ENCODE measurements around the gene PIGZ.
A peak's percentile ranks its signal among the peaks of the same experiment; 100 is the strongest.

PIGZ gene

DNA sequence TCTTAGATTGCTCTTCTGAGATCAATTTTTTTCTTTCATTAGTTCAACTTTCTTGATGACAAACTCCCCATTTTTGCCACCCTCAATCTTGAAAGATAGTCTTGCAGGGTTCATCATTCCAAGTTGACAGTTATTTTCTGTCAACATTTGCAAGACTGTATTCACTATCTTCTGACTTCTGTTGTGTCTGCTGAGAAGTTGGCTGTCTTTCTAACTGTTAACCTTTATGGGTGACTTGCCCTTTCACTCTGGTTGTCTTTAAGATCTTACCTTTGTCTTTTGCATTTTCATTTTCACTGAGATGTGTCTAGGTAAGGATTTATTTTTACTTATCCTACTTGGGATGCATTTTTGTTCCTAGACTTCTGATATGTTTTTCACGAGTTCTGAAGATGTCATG lies 14.6 kb upstream of the PIGZ start:
- DNase-seq (ENCODE audit: low spot score): no peak

DNA sequence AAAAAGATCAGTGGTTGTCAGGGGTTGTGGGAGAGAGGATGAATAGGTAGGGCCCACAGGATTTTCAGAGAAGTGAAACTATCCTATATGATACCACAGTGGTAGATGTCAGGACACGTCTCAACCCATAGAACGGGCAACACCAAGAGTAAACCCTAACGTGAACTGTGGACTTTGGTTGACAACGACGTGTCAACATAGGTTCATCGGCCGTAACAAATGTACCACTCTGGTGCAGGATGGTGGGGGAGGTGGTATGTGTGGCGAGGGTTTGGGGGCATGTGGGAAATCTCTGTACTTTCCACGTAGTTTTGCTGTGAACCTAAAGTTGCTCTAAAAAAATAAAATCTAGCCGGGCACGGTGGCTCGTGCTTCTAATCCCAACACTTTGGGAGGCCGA lies 13.0 kb upstream of the PIGZ start:
- no peak for DNase-seq (ENCODE audit: low spot score)

DNA sequence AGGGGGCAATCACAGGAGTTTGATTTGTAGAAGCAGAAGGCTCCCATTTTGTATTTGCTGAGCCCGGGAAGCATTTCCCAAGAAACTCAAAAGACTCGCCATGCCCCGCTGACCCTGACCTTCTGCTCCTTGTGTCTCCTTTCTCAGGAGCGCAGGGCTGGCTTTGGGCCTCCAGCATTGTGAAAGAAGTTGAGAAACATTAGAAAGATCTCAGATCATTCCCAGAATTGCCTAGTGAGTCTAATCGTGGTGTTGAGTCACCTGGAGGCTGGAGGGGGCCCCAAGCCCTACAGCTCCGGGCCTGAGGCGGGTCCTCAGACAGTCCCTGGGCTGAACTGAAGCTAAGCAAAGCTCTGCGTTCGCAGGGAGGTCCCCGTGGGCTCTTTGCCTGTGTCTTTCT lies 10.9 kb upstream of the PIGZ start:
- peak; percentile 60 for DNase-seq (ENCODE audit: low spot score)

DNA sequence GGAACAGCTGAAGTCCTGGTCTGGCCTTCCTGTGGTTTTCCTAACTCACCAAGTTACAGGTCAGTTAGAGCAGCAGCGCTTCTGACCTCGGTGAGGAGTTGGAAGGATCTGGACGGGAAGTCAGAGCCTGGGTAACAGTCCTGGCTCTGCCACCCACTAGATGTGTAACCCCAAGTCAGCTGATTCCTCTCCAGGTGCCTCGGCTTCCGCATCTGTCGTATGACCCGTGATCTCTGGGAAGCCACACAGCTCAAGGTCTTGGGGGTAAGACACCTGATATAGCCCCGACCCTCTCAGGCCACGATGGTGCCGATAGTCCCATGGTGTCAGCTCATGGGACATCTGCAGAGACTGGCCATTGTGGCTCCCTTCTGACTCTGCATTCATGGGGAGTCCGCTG lies 8.3 kb upstream of the PIGZ start:
- DNase-seq (ENCODE audit: low spot score): no peak

DNA sequence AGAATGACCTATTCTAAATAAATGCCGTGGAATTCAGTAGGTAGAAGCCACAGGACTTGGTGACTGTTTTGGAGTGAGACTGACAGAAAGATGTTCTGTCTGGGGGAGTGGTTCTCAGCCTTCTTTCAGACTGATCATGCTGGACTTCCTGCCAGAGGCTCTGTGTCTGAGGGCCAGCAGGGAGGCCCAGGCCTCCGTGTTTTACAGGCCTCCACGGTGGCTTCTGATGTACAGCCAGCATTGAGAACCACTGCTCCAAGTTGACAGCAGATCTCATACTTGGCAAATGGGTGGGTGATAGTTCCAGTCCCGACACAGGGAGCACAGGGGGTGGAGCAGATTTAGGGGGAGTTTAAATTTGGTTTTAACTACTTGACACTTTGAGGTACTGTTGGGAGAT lies 6.7 kb upstream of the PIGZ start:
- no peak for DNase-seq (ENCODE audit: low spot score)

DNA sequence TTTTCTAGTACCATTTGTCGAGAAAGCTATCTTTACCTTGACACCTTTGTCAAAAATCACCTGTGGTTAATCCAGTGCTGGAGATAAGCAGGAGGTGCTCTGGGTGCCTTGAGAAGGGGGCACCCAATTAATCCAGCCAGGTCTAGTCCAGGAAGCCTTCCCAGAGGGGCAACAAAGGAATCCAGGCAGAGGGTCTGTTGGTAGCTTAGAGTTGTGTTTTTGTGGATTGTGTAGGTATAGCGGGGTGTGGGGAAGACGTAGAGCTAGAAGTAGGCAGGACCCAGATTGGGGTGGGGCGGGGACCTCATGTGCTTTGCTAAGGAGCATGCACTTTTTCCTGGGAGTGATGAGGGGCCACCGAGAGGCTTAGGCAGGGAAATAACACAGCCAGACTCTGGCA lies 6.0 kb upstream of the PIGZ start:
- DNase-seq (ENCODE audit: low spot score): no peak

DNA sequence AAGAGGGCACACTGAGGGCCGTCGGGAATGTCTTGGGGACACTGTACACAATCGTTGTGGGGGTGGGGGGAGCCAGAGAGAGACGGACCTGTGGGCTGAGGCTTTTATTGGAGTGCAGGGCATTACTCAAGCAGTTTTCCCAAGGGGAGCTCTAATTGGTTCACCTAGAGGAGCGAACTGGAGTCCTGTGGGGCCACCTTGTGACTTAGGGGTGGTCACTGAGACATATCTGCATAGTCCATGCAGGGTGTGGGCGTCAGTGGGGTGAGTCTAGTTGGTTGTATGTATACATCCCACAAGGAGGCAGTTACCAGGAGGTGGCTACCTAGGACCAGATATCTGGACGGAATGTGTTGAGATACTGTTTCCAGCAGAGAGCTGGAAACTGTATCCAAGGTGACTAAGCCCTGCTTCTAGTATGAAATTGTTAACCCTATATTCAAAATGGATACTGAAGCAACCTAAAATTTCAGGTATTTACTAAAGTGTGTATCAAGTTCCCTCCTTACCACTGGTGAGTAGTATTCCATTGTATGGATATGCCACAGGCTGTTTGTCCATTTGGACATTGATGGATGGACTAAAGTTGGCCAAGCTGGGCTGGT lies 2.6 kb upstream of the PIGZ start:
- no peak for DNase-seq (ENCODE audit: low spot score)

DNA sequence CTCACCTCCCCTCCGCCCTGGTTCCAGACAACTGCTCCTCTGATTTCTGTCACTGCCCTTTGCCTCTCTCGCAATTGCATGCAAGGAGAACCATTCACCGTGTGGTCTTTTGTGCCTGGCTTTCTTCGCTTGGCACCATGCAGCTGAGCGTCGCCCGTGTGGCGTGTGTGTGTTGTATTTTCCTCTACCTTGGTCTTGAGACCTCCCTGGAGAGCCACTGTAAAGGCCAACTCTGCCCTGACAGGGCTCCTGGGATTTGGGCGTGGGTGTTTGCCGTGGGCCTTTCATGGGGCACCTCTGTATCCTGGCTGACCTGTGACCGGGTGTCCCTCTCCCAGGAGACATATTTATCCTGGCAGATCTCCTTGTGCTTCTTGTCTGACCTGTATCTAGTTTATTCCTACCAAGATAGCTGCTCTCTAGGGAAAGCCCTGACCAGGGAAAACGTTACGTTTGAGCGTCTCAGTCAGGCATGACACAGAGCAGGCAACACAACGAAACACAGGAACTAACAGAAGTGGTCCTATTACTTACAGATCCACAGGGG lies 2.0 kb upstream of the PIGZ start:
- DNase-seq (ENCODE audit: low spot score): no peak

DNA sequence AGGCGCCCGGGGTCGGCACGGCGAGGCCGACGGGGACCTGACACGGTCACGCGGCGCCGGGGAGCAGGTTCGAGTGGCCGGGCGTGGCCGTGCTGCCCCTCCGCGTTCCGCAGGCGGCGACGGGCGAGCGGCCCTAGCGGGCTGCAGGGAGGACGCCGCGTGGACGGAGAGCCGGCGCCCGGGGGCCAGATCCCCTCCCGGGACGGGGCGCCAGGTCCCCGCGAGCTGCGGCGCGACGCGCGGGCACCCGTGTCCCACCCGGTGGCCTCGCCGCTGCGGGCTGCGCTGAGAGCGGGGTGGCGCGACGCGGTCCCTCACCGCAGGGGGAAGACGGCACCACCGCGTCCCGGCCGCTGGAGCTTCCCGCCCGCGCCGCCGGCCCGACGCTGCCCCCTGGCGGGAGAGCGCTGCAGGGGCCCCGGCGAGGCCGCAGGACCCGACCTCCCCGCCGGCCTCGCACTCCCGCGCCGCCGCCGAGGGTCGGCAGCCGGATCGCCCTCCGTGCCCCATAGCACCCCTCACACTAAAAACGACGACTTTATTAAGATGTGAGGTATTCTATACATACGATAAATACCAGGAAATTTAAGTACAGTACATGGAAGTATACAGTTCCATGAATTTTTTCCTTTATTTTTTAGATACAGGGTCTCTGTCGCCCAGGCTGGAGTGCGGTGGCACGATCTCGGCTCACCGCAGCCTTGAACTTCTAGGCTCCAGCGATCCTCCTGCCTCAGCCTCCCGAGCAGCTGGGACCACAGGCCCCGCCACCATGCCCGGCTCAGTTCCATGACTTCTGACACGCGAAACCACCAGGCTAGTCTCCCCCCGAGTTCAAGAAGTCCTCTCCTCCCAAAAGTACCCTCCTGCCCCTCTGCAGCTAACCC lies 1.3 kb upstream of the PIGZ start:
- DNase-seq (ENCODE audit: low spot score): peak; percentile 94

DNA sequence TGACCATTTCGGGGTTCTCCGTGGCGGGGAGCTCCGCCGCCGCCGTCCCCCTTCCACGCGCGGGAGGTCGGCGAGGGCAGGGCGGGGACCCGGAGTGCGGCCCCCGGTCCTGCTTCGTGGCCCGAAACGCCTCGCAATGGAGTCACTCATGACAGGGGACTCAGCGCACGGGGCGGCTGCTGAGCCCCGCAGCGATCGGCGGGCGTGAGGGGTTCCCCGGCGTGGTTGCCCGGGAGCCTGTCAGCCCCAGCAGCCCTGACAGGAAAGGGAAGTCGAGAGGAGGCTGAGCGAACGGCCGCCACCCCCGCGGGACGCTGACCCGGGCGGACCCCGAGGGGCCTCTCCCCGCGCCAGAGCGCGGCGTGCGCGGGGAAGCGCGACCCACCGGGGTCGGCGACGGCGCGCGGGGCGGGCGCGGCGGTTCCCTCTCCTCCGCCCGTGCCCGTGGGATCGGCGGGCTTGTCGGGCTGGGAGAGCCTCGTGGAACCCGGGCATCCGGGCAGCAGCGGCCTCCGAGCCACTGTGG lies 564 bp upstream of the PIGZ start:
- peak; percentile 47 for DNase-seq (ENCODE audit: low spot score)

DNA sequence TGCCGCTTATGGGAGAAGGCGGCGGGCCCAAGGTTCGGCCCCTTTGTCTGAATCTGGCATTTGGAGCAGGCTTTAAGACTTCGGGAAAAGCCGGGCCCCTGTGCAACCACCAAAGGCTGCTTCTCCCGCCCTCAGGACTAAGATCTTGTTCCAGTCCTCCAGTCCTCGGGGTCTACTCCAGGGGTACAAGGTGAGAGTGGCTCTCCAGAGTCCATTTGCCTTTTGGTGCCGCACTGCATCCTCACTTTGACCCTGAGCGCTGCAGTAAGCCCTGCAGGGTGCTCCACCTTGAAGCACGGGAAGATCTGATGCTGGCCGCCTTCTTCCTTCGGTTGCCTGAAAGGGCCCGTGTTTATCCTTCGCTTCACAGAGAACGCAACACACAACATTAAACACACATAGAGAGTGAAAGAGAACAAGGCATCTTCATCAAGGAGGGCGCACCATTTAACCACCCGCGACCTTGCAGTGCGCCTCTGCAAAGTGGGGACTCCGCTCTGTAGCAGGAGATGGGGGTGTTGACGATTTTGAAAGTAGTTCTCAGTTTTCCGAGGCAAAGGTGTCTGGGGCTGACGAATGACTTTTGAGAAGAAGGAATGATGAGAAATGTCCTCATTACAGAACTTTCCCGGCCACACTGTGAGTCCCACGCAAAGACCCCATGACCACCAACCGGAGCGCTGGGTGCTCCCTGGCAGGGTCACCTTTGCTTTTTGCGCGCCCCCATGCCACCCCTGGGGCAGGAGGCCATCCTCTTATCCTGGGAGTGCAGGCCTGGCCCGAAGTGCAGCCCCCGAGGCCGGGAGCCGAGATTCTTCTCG lies 1.0 kb downstream of the PIGZ start:
- no peak for DNase-seq (ENCODE audit: low spot score)

DNA sequence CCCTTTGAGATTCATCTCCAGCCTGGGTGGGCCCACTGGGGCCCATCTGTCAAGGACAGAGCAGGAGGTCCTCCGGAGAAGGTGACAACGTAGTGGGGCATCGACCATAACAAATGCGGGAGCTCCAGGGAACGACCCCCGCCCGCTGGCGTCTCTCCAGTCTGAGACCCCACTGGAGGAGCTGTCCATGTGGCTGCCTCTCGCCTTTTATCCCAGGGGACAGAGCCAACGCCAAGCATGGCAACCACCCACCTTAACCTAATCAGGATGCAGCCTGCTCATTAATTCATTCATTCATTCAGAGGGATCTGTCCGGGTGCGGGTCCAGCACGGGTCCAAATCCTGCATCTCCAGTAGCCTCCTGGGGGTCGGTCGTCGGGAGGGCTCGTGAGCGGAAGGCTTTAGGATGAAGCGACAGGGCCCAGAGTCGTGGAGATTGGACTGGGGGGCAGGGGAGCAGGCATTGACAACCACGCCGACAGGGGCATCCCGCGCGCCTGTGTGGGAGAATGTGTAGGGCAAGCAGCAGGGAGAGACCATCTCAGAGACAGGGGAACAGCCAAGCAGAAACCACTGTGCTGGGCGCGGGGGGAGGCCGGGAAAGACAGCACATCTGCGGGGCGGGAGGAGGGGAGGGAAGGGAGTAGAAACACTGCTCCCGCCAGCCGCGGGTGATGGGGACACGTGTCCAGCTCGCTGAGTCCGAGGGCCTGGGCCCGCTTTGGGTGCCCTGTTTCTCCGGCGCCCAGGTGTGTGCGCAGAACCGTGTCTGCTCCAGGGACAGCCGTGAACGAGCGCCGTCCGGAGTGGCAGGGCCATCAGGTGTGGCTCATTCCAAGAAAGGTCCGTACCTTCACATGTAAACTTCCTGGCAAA lies 1.9 kb downstream of the PIGZ start:
- DNase-seq (ENCODE audit: low spot score): no peak

DNA sequence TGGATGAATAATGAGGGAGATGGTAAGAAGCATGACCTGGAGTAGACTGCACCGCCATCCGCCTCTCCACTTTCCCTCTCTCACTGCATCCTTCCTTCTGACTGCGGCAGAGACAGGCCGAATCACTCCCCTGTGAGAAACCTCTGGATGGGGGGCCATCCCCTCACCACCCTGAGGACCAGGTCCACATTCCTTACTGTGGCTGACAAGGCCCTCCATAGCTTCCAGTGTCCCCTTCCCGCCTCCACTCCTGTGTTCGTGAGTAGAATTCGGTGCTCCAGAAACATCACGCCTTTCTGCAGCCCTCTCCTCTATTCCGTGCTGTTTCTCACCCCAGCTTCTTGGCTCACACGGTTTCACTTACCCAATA lies 2.8 kb downstream of the PIGZ start:
- DNase-seq (ENCODE audit: low spot score): no peak

DNA sequence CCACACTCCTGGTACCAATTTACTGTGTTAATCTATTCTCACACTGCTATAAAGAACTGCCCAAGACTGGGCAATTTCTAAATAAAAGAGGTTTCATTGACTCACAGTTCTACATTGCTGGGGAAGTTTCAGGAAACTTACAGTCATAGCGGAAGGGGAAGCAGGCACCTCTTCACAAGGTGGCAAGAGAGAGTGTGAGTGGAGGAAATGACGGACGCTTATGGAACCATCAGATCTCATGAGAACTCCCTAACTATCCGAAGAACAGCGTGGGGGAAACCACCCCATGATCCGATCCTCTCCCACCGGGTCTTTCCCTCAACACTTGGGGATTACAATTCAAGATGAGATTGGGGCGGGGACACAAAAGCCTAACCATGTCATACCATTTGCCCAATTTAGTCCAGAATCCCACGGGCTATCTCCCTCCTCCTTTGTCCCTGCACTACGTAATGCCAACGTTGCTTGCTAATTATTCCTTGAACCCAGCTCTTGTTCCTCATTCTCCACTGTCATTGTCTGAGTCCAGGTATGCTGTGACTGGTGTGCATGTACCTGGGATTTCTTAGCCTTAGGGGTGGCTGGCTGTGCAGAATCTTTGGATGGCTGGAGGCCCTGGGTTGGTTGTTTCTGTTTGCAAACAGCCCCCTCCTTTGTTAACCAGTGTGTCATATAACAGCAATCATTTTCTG lies 3.4 kb downstream of the PIGZ start:
- DNase-seq (ENCODE audit: low spot score): no peak

DNA sequence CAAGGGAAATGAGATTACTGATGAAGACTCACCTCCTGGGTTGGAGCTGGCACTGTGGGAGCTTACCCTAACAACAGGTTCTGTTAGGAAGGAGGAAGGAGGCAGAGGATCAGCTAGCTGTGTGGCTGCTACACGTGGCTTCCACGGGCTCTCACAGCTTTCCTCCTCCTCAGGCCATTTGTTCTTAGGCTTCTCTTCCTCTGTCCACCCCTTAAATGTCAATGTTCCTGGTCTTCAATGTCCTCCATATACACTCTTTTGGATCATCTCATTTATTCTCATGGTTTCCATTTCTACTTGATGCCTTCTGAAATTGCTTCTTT lies 5.0 kb downstream of the PIGZ start:
- DNase-seq (ENCODE audit: low spot score): no peak

DNA sequence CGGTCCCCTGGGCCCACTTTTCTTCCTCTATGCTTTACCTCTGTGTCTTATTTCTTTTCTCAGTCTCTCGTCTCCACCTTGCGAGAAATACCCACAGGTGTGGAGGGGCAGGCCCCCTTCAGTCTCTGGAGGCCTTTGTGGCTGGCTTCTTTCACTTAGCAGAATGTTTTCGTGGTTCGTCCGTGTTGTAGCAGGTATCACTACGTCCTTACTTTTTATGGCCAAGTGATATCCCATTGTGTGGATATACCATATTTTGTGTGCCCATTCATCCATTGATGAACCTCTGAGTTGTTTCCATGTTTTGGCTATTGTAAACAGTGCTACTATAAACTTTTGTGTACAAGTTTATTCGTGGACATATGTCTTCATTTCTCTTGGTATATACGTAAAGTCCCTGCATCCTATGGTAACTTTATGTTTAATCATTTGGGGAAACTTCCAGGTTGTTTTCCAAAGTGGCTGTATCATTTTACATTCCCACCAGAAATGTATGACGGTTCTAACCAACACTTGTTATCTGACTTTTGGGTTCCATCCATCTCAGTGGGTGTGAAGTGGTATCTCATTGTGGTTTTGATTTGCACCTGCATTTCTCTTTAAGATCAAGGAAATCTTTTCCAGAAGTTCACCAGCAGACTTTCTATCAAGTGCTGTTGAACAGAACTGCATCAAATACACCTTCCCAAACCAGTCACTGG lies 5.6 kb downstream of the PIGZ start:
- DNase-seq (ENCODE audit: low spot score): no peak

DNA sequence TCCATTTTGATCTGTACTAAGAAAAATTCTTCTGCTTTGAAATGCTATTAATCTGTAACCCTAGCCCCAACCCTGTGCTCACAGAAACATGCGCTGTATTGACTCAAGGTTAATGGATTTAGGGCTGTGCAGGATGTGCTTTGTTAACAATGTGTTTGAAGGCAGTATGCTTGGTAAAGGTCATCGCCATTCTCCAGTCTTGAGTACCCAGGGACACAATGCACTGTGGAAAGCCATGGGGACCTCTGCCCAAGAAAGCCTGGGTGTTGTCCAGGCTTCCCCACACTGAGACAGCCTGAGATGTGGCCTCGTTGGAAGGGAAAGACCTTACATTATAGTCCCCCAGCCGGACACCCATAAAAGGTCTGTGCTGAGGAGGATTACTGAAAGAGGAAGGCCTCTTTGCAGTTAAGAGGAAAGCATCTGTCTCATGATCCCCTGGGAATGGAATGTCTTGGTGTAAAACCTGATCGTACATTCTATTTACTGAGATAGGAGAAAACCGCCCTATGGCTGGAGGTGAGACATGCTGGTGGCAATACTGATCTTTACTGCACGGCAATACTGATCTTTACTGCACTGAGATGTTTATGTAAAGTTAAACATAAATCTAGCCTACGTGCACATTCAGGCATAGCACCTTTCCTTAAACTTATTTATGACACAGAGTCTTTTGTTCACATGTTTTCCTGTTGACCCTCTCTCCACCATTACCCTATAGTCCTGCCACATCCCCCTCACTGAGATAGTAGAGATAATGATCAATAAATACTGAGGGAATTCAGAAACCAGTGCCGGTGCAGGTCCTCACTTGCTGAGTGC lies 6.3 kb downstream of the PIGZ start:
- no peak for DNase-seq (ENCODE audit: low spot score)

DNA sequence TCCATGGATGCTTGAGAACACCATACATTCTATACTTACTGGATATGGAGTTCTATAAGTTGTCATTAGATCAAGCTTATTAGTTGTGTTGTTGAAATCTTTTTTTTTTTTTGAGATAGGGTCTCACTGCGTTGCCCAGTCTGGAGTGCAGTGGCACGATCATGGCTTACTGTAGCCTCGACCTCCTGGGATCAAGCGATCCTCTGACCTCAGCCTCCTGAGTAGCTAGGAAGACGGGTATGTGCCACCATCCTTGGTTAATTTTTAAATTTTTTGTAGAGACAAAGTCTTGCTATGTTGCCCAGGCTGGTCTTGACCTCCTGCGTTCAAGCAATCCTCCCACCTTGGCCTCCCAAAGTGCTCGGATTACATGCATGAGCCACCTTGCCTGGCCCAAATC lies 13.8 kb downstream of the PIGZ start:
- DNase-seq (ENCODE audit: low spot score): no peak

DNA sequence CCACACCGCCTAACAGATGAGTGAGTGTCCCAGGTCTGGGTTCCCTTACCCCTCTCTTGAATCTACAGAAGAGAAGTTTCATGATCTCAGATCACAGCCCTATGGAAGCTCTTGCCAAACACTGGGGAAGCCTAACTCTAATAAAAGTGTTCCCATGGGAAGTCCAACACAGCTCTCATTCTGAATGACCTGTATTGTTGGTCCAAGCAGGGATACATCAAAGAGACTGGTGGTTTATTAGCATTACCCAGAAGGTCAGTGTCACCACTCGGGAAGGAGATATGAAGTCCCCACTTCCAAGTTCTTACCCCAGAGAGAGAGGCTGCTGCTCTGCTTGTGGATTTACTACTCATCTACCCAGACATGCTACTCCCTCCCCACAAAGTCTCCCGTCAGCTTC lies 17.3 kb downstream of the PIGZ start:
- no peak for DNase-seq (ENCODE audit: low spot score)

DNA sequence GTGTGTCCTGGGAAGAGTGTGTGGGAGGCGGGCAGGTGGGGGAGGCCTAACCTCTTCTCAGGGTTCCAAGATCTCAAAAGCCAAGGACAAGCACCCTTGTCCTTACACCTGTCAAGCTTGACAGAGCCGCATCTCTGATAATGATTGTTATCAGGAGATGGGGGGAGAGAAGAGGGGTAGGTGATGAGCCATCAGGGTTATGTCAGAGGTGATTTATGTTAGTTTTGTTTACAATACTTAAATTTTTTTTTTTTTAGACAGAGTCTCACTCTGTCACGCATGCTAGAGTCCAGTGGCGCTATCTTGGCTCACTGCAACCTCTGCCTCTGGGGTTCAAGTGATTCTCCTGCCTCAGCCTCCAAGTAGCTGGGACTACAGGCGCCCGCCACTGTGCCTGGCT lies 18.9 kb downstream of the PIGZ start:
- DNase-seq (ENCODE audit: low spot score): no peak
